Caco-2 (cell line): ENCODE data around the gene MAST2. TPM values are rescaled to one million over a fixed set of nuclear protein-coding genes. Genes with fewer than 3 reads are reported as not detected.
A peak's percentile ranks its signal among the peaks of the same experiment; 100 is the strongest.

ENCODE experiments used
- BruUV-seq: library from RNA; stranded (reverse); fragments of 400-500 nt; replicated peaks from 2 replicates; lab custom pipeline; 2021; lab: Mats Ljungman, UMichigan
- CTCF ChIA-PET: fragments of 300-600 bp; sonication (Branson Sonifier 250); formaldehyde crosslinking; loops from one replicate; lab custom pipeline; 2022; ENCODE audit warnings: antibody characterized with exemption; lab: Charles Lee
- POLR2A ChIA-PET: fragments of 300-600 bp; sonication (Branson Sonifier 250); formaldehyde crosslinking; loops from one replicate; lab custom pipeline; 2022; ENCODE audit warnings: antibody characterized with exemption; lab: Charles Lee
- DNase-seq, 2 experiments: peaks; one replicate each; pipeline versions ENCODE4 v3.0.0 to v3.0.0-alpha.2; 2020 to 2022
- H3K27me3 ChIP-seq: replicated peaks from 2 replicates; pipeline ENCODE4 v1.6.0; 2011; ENCODE audit warnings: low read length; ENCODE audit not compliant: control insufficient read depth, insufficient read depth
- H3K36me3 ChIP-seq: 2 replicates; pipeline ENCODE4 v1.5.1; 2011; ENCODE audit warnings: low read length; ENCODE audit not compliant: control insufficient read depth, insufficient read depth
- H3K4me1 ChIP-seq: fragments of 250-450 bp; sonication (Bioruptor Pico); 2 replicates; pipeline ENCODE4 v1.5.1; 2020; ENCODE audit warnings: mild to moderate bottlenecking
- H3K4me3 ChIP-seq: 2 replicates; pipeline ENCODE4 v1.5.1; 2011; ENCODE audit warnings: low read depth, mild to moderate bottlenecking, control low read depth, low read length
- H3K9me3 ChIP-seq: fragments of 250-450 bp; sonication (Bioruptor Pico); 2 replicates; pipeline ENCODE4 v1.5.1; 2020; ENCODE audit warnings: mild to moderate bottlenecking, moderate library complexity
- H3K27ac Mint-ChIP-seq: one replicate; pipeline ENCODE4 v1.8.0; 2022; ENCODE audit warnings: mixed read lengths; ENCODE audit not compliant: unreplicated experiment
- H3K27me3 Mint-ChIP-seq: one replicate; pipeline ENCODE4 v1.8.0; 2022; ENCODE audit warnings: mixed read lengths; ENCODE audit not compliant: insufficient read depth, unreplicated experiment
- H3K36me3 Mint-ChIP-seq: one replicate; pipeline ENCODE4 v1.8.0; 2022; ENCODE audit warnings: mild to moderate bottlenecking, mixed read lengths; ENCODE audit not compliant: insufficient read depth, unreplicated experiment
- H3K4me1 Mint-ChIP-seq: one replicate; pipeline ENCODE4 v1.8.0; 2022; ENCODE audit warnings: low read depth, mixed read lengths; ENCODE audit not compliant: unreplicated experiment
- H3K4me3 Mint-ChIP-seq: one replicate; pipeline ENCODE4 v1.8.0; 2022; ENCODE audit warnings: mild to moderate bottlenecking, moderate library complexity, mixed read lengths; ENCODE audit not compliant: unreplicated experiment
- H3K9me3 Mint-ChIP-seq: one replicate; pipeline ENCODE4 v1.8.0; 2022; ENCODE audit warnings: mixed read lengths; ENCODE audit not compliant: unreplicated experiment
- CTCF ChIP-seq, 2 experiments: fragments of 200-600 bp in 1 of 2; IDR thresholded peaks; 1 replicate in 1 of 2; 2 replicates in 1 of 2; pipeline versions ENCODE4 v1.5.1 to v1.8.0; 2011 to 2022; ENCODE audit warnings: antibody characterized with exemption in 1 of 2, control low read depth in 1 of 2, inconsistent platforms in 1 of 2, low read depth in 1 of 2, low read length in 1 of 2, mild to moderate bottlenecking in 1 of 2, moderate library complexity in 1 of 2; ENCODE audit not compliant: insufficient read depth in 1 of 2, severe bottlenecking in 1 of 2, unreplicated experiment in 1 of 2
- intact Hi-C: fragments of 100-400 bp; cut with micrococcal nuclease; formaldehyde crosslinking; loops from one replicate; pipeline ENCODE4 v1.10.0; 2022; ENCODE audit not compliant: unreplicated experiment
- total RNA-seq: library from RNA; stranded (reverse); gene quantifications from 2 replicates; pipeline ENCODE4 v1.2.3, GENCODE V29; 2022

Gene MAST2
- total RNA-seq, 1 experiment from 2014 or later = 43.3 TPM

GRCh38 chr1:46021046-46021996 is 217.9 kb downstream of the MAST2 start:
- no peaks in the 10 kb centered on the region for H3K9me3 Mint-ChIP-seq
- no peaks in the 10 kb centered on the region for H3K36me3 ChIP-seq
- H3K4me3 ChIP-seq = no peak overlapping the region
- TF ChIP-seq CTCF (IDR thresholded peaks at IDR 0.05; ENCODE audit: insufficient read depth in 1 of 2, low read depth in 1 of 2, low read length in 1 of 2, severe bottlenecking in 1 of 2, unreplicated experiment in 1 of 2) = no peak
- H3K4me1 ChIP-seq = no peaks in the 10 kb centered on the region
- intact Hi-C loops = no loop called here
- H3K27me3 ChIP-seq = no peaks in the 10 kb centered on the region
- no peak overlapping the region for H3K4me3 Mint-ChIP-seq
- H3K27me3 Mint-ChIP-seq = no peaks in the 10 kb centered on the region
- H3K36me3 Mint-ChIP-seq = peaks cover 7% of the 10 kb centered on the region
- ChIA-PET CTCF (no interaction called here), POLR2A (no interaction called here)
- no peak overlapping the region for H3K27ac Mint-ChIP-seq
- BruUV-seq = no TSS peak
- no peaks in the 10 kb centered on the region for H3K4me1 Mint-ChIP-seq
- H3K9me3 ChIP-seq = no peaks in the 10 kb centered on the region
- DNase-seq = no peak

- H3K36me3 ChIP-seq = no peaks in the 10 kb centered on the region; the same call in 1 of the 2 replicates
- Mint-ChIP-seq H3K36me3 (peaks cover 22% of the 10 kb centered on the region), H3K4me3 (no peak overlapping the region), H3K27me3 (no peaks in the 10 kb centered on the region), H3K4me1 (no peaks in the 10 kb centered on the region), H3K9me3 (no peaks in the 10 kb centered on the region), H3K27ac (peak overlapping the region; percentile 61)
- no peak overlapping the region for H3K4me3 ChIP-seq
- intact Hi-C loops = no loop called here
- TF ChIP-seq CTCF (IDR thresholded peaks at IDR 0.05; ENCODE audit: insufficient read depth in 1 of 2, low read depth in 1 of 2, low read length in 1 of 2, severe bottlenecking in 1 of 2, unreplicated experiment in 1 of 2) = no peak
- no peaks in the 10 kb centered on the region for H3K9me3 ChIP-seq
- H3K4me1 ChIP-seq = no peaks in the 10 kb centered on the region
- no TSS peak for BruUV-seq
- no peak for DNase-seq
- ChIA-PET POLR2A (no interaction called here), CTCF (no interaction called here)
- no peaks in the 10 kb centered on the region for H3K27me3 ChIP-seq
Measured at GRCh38 chr1:46026531-46026930, 223.1 kb downstream of the MAST2 start.

GRCh38 chr1:46027788-46028573 is 224.6 kb downstream of the MAST2 start:
- H3K27me3 Mint-ChIP-seq = no peaks in the 10 kb centered on the region
- CTCF ChIA-PET = no interaction called here
- Histone ChIP-seq H3K4me3 (no peak overlapping the region), H3K4me1 (no peaks in the 10 kb centered on the region), H3K27me3 (no peaks in the 10 kb centered on the region), H3K36me3 (no peaks in the 10 kb centered on the region; the same call in 1 of the 2 replicates), H3K9me3 (no peaks in the 10 kb centered on the region)
- no peaks in the 10 kb centered on the region for H3K9me3 Mint-ChIP-seq
- no TSS peak for BruUV-seq
- TF ChIP-seq CTCF (IDR thresholded peaks at IDR 0.05; ENCODE audit: insufficient read depth in 1 of 2, low read depth in 1 of 2, low read length in 1 of 2, severe bottlenecking in 1 of 2, unreplicated experiment in 1 of 2) = no peak
- intact Hi-C loops = no loop called here
- H3K4me1 Mint-ChIP-seq = no peaks in the 10 kb centered on the region
- no peak overlapping the region for H3K27ac Mint-ChIP-seq
- POLR2A ChIA-PET = no interaction called here
- H3K4me3 Mint-ChIP-seq = no peak overlapping the region
- peaks cover 30% of the 10 kb centered on the region for H3K36me3 Mint-ChIP-seq
- DNase-seq = no peak
